CD4-positive, CD25-positive, alpha-beta regulatory T cell (primary cell): ENCODE results near the gene ANGEL1. TPM values are rescaled to one million over a fixed set of nuclear protein-coding genes. Genes with fewer than 3 reads are reported as not detected.

Source experiments
- ATAC-seq, 2 donors: fragments of 150-1000 bp; cut with Tn5 transposase; one replicate each; pipeline ENCODE4 v1.10.0; 2021; ENCODE audit warnings: low read depth in 2 of 2, moderate number of reproducible peaks in 2 of 2, moderate library complexity in 1 of 2
- DNase-seq, 3 donors: peaks; one replicate each; pipeline versions ENCODE4 v3.0.0 to v3.0.0-alpha.2; 2012 to 2022; ENCODE audit warnings: mixed read lengths in 1 of 3
- H3K27ac ChIP-seq: one replicate; pipeline ENCODE4 v1.7.0; 2013; ENCODE audit warnings: mild to moderate bottlenecking, low read length; ENCODE audit not compliant: insufficient read depth, poor library complexity, severe bottlenecking
- H3K27me3 ChIP-seq: one replicate; pipeline ENCODE4 v1.7.0; 2013; ENCODE audit warnings: low read length; ENCODE audit not compliant: control insufficient read depth, insufficient read depth
- H3K36me3 ChIP-seq: one replicate; pipeline ENCODE4 v1.7.0; 2013; ENCODE audit warnings: mild to moderate bottlenecking, low read length, moderate library complexity; ENCODE audit not compliant: control insufficient read depth, insufficient read depth
- H3K4me1 ChIP-seq: 2 replicates; pipeline ENCODE4 v1.7.0; 2013; ENCODE audit warnings: mild to moderate bottlenecking, low read length; ENCODE audit not compliant: insufficient read depth, control insufficient read depth, poor library complexity, severe bottlenecking
- H3K4me3 ChIP-seq: one replicate; pipeline ENCODE4 v1.7.0; 2013; ENCODE audit warnings: low read depth, mild to moderate bottlenecking, low read length, moderate library complexity
- H3K9me3 ChIP-seq, 2 experiments: 1 replicate in 1 of 2; 2 replicates in 1 of 2; pipeline ENCODE4 v1.7.0; 2013; ENCODE audit warnings: low read length in 2 of 2, mild to moderate bottlenecking in 1 of 2, moderate library complexity in 1 of 2; ENCODE audit not compliant: control insufficient read depth in 2 of 2
- H3K27ac Mint-ChIP-seq, 3 donors: one replicate each; pipeline ENCODE4 v1.8.0; 2020 to 2022; ENCODE audit warnings: mild to moderate bottlenecking in 3 of 3, mixed read lengths in 3 of 3, moderate library complexity in 2 of 3
- H3K27me3 Mint-ChIP-seq: one replicate; pipeline ENCODE4 v1.8.0; 2022; ENCODE audit warnings: mild to moderate bottlenecking, mixed read lengths
- H3K36me3 Mint-ChIP-seq: one replicate; pipeline ENCODE4 v1.8.0; 2020; ENCODE audit warnings: mixed read lengths
- H3K4me1 Mint-ChIP-seq, 4 donors: one replicate each; pipeline ENCODE4 v1.8.0; 2020 to 2022; ENCODE audit warnings: mixed read lengths in 4 of 4, mild to moderate bottlenecking in 1 of 4
- H3K4me3 Mint-ChIP-seq, 4 donors: one replicate each; pipeline ENCODE4 v1.8.0; 2020 to 2022; ENCODE audit warnings: mild to moderate bottlenecking in 4 of 4, mixed read lengths in 4 of 4, moderate library complexity in 3 of 4
- H3K9me3 Mint-ChIP-seq, 7 donors: one replicate each; pipeline ENCODE4 v1.8.0; 2020 to 2022; ENCODE audit warnings: mixed read lengths in 7 of 7, mild to moderate bottlenecking in 3 of 7, moderate library complexity in 2 of 7
- polyA plus RNA-seq, 4 donors: library from polyadenylated mRNA; unstranded; fragments of 300-500 nt; fragmentation: Illumina TruSeq; gene quantifications; one replicate each; pipeline ENCODE4 v1.2.3, GENCODE V29; 2021
- total RNA-seq: library from RNA; stranded (reverse); gene quantifications from one replicate; pipeline ENCODE4 v1.2.3, GENCODE V29; 2022

Gene ANGEL1
- total and polyA plus RNA-seq, 5 donors from 2014 or later = 13.0 to 23.4 (median 18.9) TPM

- Mint-ChIP-seq H3K4me3 (no peak overlapping the region), H3K27ac (no peak overlapping the region), H3K36me3 (peaks cover 15% of the 10 kb centered on the region), H3K27me3 (no peaks in the 10 kb centered on the region), H3K9me3 (no peaks in the 10 kb centered on the region), H3K4me1 (peaks cover 0 to 15% (median 10%) of the 10 kb centered on the region in 4 donors)
- H3K4me1 ChIP-seq = no peaks in the 10 kb centered on the region
- no peak for ATAC-seq
- H3K9me3 ChIP-seq = no peaks in the 10 kb centered on the region
- no peak for DNase-seq
- H3K36me3 ChIP-seq = peaks cover 4% of the 10 kb centered on the region
- H3K27me3 ChIP-seq = no peaks in the 10 kb centered on the region
- H3K4me3 ChIP-seq = no peak overlapping the region
- no peak overlapping the region for H3K27ac ChIP-seq
These were observed 31.0 kb downstream of the ANGEL1 start for GRCh38 chr14:76781648-76782051.

GRCh38 chr14:76780875-76781647 is 31.6 kb downstream of the ANGEL1 start:
- no peak overlapping the region for H3K27ac ChIP-seq
- no peak for DNase-seq
- H3K27me3 ChIP-seq = no peaks in the 10 kb centered on the region
- no peaks in the 10 kb centered on the region for H3K9me3 ChIP-seq
- H3K4me1 ChIP-seq = no peaks in the 10 kb centered on the region
- H3K36me3 ChIP-seq = peaks cover 4% of the 10 kb centered on the region
- peaks cover 10% of the 10 kb centered on the region for H3K36me3 Mint-ChIP-seq
- H3K4me3 Mint-ChIP-seq = no peak overlapping the region
- peaks cover 0 to 15% (median 10%) of the 10 kb centered on the region in 4 donors for H3K4me1 Mint-ChIP-seq
- no peaks in the 10 kb centered on the region for H3K27me3 Mint-ChIP-seq
- no peaks in the 10 kb centered on the region for H3K9me3 Mint-ChIP-seq
- no peak for ATAC-seq
- no peak overlapping the region for H3K4me3 ChIP-seq
- peak overlapping the region in 1 of 3 donors; percentile 42 for H3K27ac Mint-ChIP-seq

- Histone ChIP-seq H3K9me3 (no peaks in the 10 kb centered on the region), H3K36me3 (peaks cover 4% of the 10 kb centered on the region), H3K27ac (no peak overlapping the region), H3K4me3 (no peak overlapping the region), H3K4me1 (no peaks in the 10 kb centered on the region), H3K27me3 (no peaks in the 10 kb centered on the region)
- ATAC-seq (no peak), DNase-seq (no peak)
- H3K4me1 Mint-ChIP-seq = peaks cover 0 to 15% (median 10%) of the 10 kb centered on the region in 4 donors
- peak overlapping the region in 1 of 3 donors; percentile 21 for H3K27ac Mint-ChIP-seq
- H3K36me3 Mint-ChIP-seq = peaks cover 10% of the 10 kb centered on the region
- H3K9me3 Mint-ChIP-seq = no peaks in the 10 kb centered on the region
- no peaks in the 10 kb centered on the region for H3K27me3 Mint-ChIP-seq
- no peak overlapping the region for H3K4me3 Mint-ChIP-seq
These were observed 32.3 kb downstream of the ANGEL1 start for GRCh38 chr14:76780360-76780759.

- DNase-seq = no peak
These were observed 32.7 kb downstream of the ANGEL1 start for GRCh38 chr14:76780058-76780345.

GRCh38 chr14:76779221-76780057 is 33.2 kb downstream of the ANGEL1 start:
- ATAC-seq (no peak), DNase-seq (no peak)
- H3K9me3 Mint-ChIP-seq = no peaks in the 10 kb centered on the region
- Histone ChIP-seq H3K27me3 (no peaks in the 10 kb centered on the region), H3K4me3 (no peak overlapping the region), H3K27ac (no peak overlapping the region), H3K4me1 (no peaks in the 10 kb centered on the region), H3K36me3 (peaks cover 4% of the 10 kb centered on the region), H3K9me3 (no peaks in the 10 kb centered on the region)
- peaks cover 0 to 10% (median 4%) of the 10 kb centered on the region in 4 donors for H3K4me1 Mint-ChIP-seq
- H3K27ac Mint-ChIP-seq = no peak overlapping the region
- no peak overlapping the region for H3K4me3 Mint-ChIP-seq
- peaks cover 10% of the 10 kb centered on the region for H3K36me3 Mint-ChIP-seq
- H3K27me3 Mint-ChIP-seq = no peaks in the 10 kb centered on the region

More at GRCh38 chr14:76780058-76780345, 32.7 kb downstream of the ANGEL1 start:
- Histone ChIP-seq H3K4me3 (no peak overlapping the region), H3K27ac (no peak overlapping the region), H3K9me3 (no peaks in the 10 kb centered on the region), H3K36me3 (peaks cover 4% of the 10 kb centered on the region), H3K27me3 (no peaks in the 10 kb centered on the region), H3K4me1 (no peaks in the 10 kb centered on the region)
- Mint-ChIP-seq H3K4me3 (no peak overlapping the region), H3K4me1 (peaks cover 0 to 15% (median 8%) of the 10 kb centered on the region in 4 donors), H3K9me3 (no peaks in the 10 kb centered on the region), H3K27me3 (no peaks in the 10 kb centered on the region), H3K36me3 (peaks cover 10% of the 10 kb centered on the region), H3K27ac (no peak overlapping the region)
- no peak for ATAC-seq

GRCh38 chr14:76778546-76779215 is 34.0 kb downstream of the ANGEL1 start:
- Mint-ChIP-seq H3K4me3 (no peak overlapping the region), H3K9me3 (no peaks in the 10 kb centered on the region), H3K27ac (peak overlapping the region in 1 of 3 donors; percentile 31), H3K4me1 (peaks cover 0 to 10% (median 4%) of the 10 kb centered on the region in 4 donors), H3K27me3 (no peaks in the 10 kb centered on the region), H3K36me3 (peaks cover 10% of the 10 kb centered on the region)
- no peaks in the 10 kb centered on the region for H3K36me3 ChIP-seq
- H3K4me3 ChIP-seq = no peak overlapping the region
- no peaks in the 10 kb centered on the region for H3K9me3 ChIP-seq
- no peaks in the 10 kb centered on the region for H3K4me1 ChIP-seq
- H3K27me3 ChIP-seq = no peaks in the 10 kb centered on the region
- ATAC-seq (no peak), DNase-seq (no peak)
- H3K27ac ChIP-seq = no peak overlapping the region

- no peak overlapping the region for H3K27ac Mint-ChIP-seq
- no peak overlapping the region for H3K27ac ChIP-seq
These were observed 35.0 kb downstream of the ANGEL1 start for GRCh38 chr14:76777721-76778120.

More at GRCh38 chr14:76777721-76778120, 35.0 kb downstream of the ANGEL1 start:
- DNase-seq (no peak), ATAC-seq (no peak)
- Histone ChIP-seq H3K9me3 (no peaks in the 10 kb centered on the region), H3K36me3 (no peaks in the 10 kb centered on the region), H3K4me1 (no peaks in the 10 kb centered on the region), H3K27me3 (no peaks in the 10 kb centered on the region), H3K4me3 (no peak overlapping the region)
- Mint-ChIP-seq H3K9me3 (no peaks in the 10 kb centered on the region), H3K4me1 (peaks cover 0 to 4% (median 2%) of the 10 kb centered on the region in 4 donors), H3K27me3 (no peaks in the 10 kb centered on the region), H3K36me3 (peaks cover 6% of the 10 kb centered on the region), H3K4me3 (no peak overlapping the region)
